Activated gamma-delta T cell (primary cell): Measurements from ENCODE around the gene MYO3B.
"Not testable (repeated sequence)": the region's sequence is repeated elsewhere in the genome, so short reads cannot be mapped to it uniquely, and the experiment has no call there.

Experiments used
- DNase-seq: peaks from one replicate; lab custom pipeline; 2025; lab: John Stamatoyannopoulos, UW

MYO3B gene

GRCh38 chr2:170208967-170209366, 31.0 kb downstream of the MYO3B start:
- DNase-seq, result no peak

GRCh38 chr2:170212625-170213280, 34.8 kb downstream of the MYO3B start:
- DNase-seq, result no peak

- DNase-seq, result not testable (repeated sequence)
These were observed 35.3 kb downstream of the MYO3B start for GRCh38 chr2:170213281-170213625.

- no peak for DNase-seq
These were observed 35.7 kb downstream of the MYO3B start for GRCh38 chr2:170213651-170214050.

GRCh38 chr2:170214309-170214948, 36.5 kb downstream of the MYO3B start:
- DNase-seq, result no peak

- no peak for DNase-seq
These were observed 37.1 kb downstream of the MYO3B start for GRCh38 chr2:170215021-170215420.

- no peak for DNase-seq
These were observed 38.5 kb downstream of the MYO3B start for GRCh38 chr2:170216428-170216827.

GRCh38 chr2:170216981-170217380, 39.0 kb downstream of the MYO3B start:
- no peak for DNase-seq

- no peak for DNase-seq
These were observed 39.9 kb downstream of the MYO3B start for GRCh38 chr2:170217778-170218251.

GRCh38 chr2:170218456-170218855, 40.5 kb downstream of the MYO3B start:
- DNase-seq, result no peak

- no peak for DNase-seq
These were observed 41.0 kb downstream of the MYO3B start for GRCh38 chr2:170218931-170219330.

- no peak for DNase-seq
These were observed 43.7 kb downstream of the MYO3B start for GRCh38 chr2:170221317-170222288.

- DNase-seq, result no peak
These were observed 44.4 kb downstream of the MYO3B start for GRCh38 chr2:170222298-170222697.

GRCh38 chr2:170222842-170223241, 44.9 kb downstream of the MYO3B start:
- DNase-seq, result no peak

GRCh38 chr2:170224692-170225294, 46.8 kb downstream of the MYO3B start:
- DNase-seq, result no peak

GRCh38 chr2:170226216-170226615, 48.3 kb downstream of the MYO3B start:
- no peak for DNase-seq

GRCh38 chr2:170227507-170227947, 49.6 kb downstream of the MYO3B start:
- no peak for DNase-seq

GRCh38 chr2:170227951-170228350, 50.0 kb downstream of the MYO3B start:
- no peak for DNase-seq

- no peak for DNase-seq
These were observed 50.5 kb downstream of the MYO3B start for GRCh38 chr2:170228429-170228828.

GRCh38 chr2:170229125-170229524, 51.2 kb downstream of the MYO3B start:
- DNase-seq, result no peak

- no peak for DNase-seq
These were observed 51.8 kb downstream of the MYO3B start for GRCh38 chr2:170229744-170230143.
